Neuronal stem cell (in vitro differentiated cells): ENCODE measurements around the gene IGSF11.

ENCODE experiments used
- DNase-seq: peaks from one replicate; pipeline ENCODE4 v3.0.0-alpha.2; 2013; ENCODE audit warnings: low spot score
- H2AFZ ChIP-seq: one replicate; pipeline ENCODE4 v1.6.1; 2013; ENCODE audit warnings: mild to moderate bottlenecking, low read length, inconsistent platforms
- H2AK5ac ChIP-seq: 2 replicates; pipeline ENCODE4 v1.6.1; 2013; ENCODE audit warnings: low read depth, mild to moderate bottlenecking, inconsistent platforms, low read length, moderate library complexity, mixed read lengths
- H2BK120ac ChIP-seq: 2 replicates; pipeline ENCODE4 v1.6.1; 2013; ENCODE audit warnings: low read depth, mild to moderate bottlenecking, inconsistent platforms, low read length, moderate library complexity, mixed read lengths
- H2BK12ac ChIP-seq: one replicate; pipeline ENCODE4 v1.6.1; 2013; ENCODE audit warnings: low read length, inconsistent platforms
- H2BK15ac ChIP-seq: 2 replicates; pipeline ENCODE4 v1.6.1; 2013; ENCODE audit warnings: mild to moderate bottlenecking, low read length, inconsistent platforms, mixed read lengths
- H2BK5ac ChIP-seq: one replicate; pipeline ENCODE4 v1.6.1; 2013; ENCODE audit warnings: inconsistent platforms, mild to moderate bottlenecking, low read length, moderate library complexity
- H3K14ac ChIP-seq: one replicate; pipeline ENCODE4 v1.6.1; 2013; ENCODE audit warnings: low read length, inconsistent platforms
- H3K18ac ChIP-seq: 2 replicates; pipeline ENCODE4 v1.6.1; 2013; ENCODE audit warnings: low read length, inconsistent platforms
- H3K23ac ChIP-seq: 2 replicates; pipeline ENCODE4 v1.6.1; 2013; ENCODE audit warnings: low read depth, mild to moderate bottlenecking, mixed read lengths, low read length, inconsistent platforms; ENCODE audit not compliant: poor library complexity
- H3K27ac ChIP-seq: replicated peaks from 3 replicates; pipeline ENCODE4 v1.5.1; 2013; ENCODE audit warnings: low read length, inconsistent platforms
- H3K27me3 ChIP-seq, 3 experiments: 2 replicates each; pipeline ENCODE4 v1.6.1; 2013; ENCODE audit warnings: low read length in 3 of 3, mild to moderate bottlenecking in 2 of 3, inconsistent platforms in 1 of 3, low read depth in 1 of 3, mixed read lengths in 1 of 3, moderate library complexity in 1 of 3; ENCODE audit not compliant: control insufficient read depth in 3 of 3, insufficient read depth in 3 of 3
- H3K36me3 ChIP-seq, 2 donors: replicated peaks in 1 of 2; 2 replicates each; pipeline ENCODE4 v1.6.1; 2013; ENCODE audit warnings: low read length in 2 of 2; ENCODE audit not compliant: control insufficient read depth in 2 of 2, insufficient read depth in 2 of 2
- H3K4ac ChIP-seq: 2 replicates; pipeline ENCODE4 v1.6.1; 2013; ENCODE audit warnings: inconsistent platforms, mild to moderate bottlenecking, low read length, moderate library complexity
- H3K4me1 ChIP-seq, 2 donors: 1 replicate in 1 of 2; 2 replicates in 1 of 2; pipeline ENCODE4 v1.6.1; 2013; ENCODE audit warnings: low read length in 2 of 2, low read depth in 1 of 2; ENCODE audit not compliant: control insufficient read depth in 2 of 2, insufficient read depth in 1 of 2
- H3K4me2 ChIP-seq: one replicate; pipeline ENCODE4 v1.6.1; 2013; ENCODE audit warnings: mild to moderate bottlenecking, low read length, inconsistent platforms; ENCODE audit not compliant: insufficient read depth, poor library complexity, severe bottlenecking
- H3K4me3 ChIP-seq, 2 donors: 2 replicates each; pipeline ENCODE4 v1.5.1; 2013; ENCODE audit warnings: low read length in 2 of 2, mild to moderate bottlenecking in 2 of 2, inconsistent platforms in 1 of 2, moderate library complexity in 1 of 2
- H3K79me1 ChIP-seq: one replicate; pipeline ENCODE4 v1.6.1; 2013; ENCODE audit warnings: low read depth, mild to moderate bottlenecking, inconsistent platforms, low read length, moderate library complexity
- H3K9ac ChIP-seq: one replicate; pipeline ENCODE4 v1.6.1; 2013; ENCODE audit warnings: mild to moderate bottlenecking, low read depth, low read length, inconsistent platforms; ENCODE audit not compliant: poor library complexity
- H3K9me3 ChIP-seq, 2 donors: replicated peaks in 1 of 2; 2 replicates each; pipeline versions ENCODE3 to v1.6.1; 2013; ENCODE audit warnings: low read length in 2 of 2, mild to moderate bottlenecking in 2 of 2, inconsistent platforms in 1 of 2, low read depth in 1 of 2, mixed read lengths in 1 of 2, moderate library complexity in 1 of 2; ENCODE audit not compliant: control insufficient read depth in 2 of 2, insufficient read depth in 1 of 2
- H4K8ac ChIP-seq: one replicate; pipeline ENCODE4 v1.6.1; 2013; ENCODE audit warnings: low read depth, mild to moderate bottlenecking, inconsistent platforms, low read length, moderate library complexity
- H4K91ac ChIP-seq: one replicate; pipeline ENCODE4 v1.6.1; 2013; ENCODE audit warnings: low read length, low read depth, mild to moderate bottlenecking, inconsistent platforms; ENCODE audit not compliant: poor library complexity
- WGBS, 2 donors: extraction: QIAGEN DNeasy Blood & Tissue Kit; methylation state at CpG; one replicate each; pipeline ENCODE4 v1.1.7; 2013; ENCODE audit warnings: missing lambda C conversion rate in 2 of 2, mixed read lengths in 1 of 2; ENCODE audit not compliant: insufficient read length in 2 of 2, insufficient replicate concordance in 1 of 2; ENCODE audit errors: extremely low coverage in 2 of 2; 5-methylcytosine and 5-hydroxymethylcytosine counted together

IGSF11 gene

DNA sequence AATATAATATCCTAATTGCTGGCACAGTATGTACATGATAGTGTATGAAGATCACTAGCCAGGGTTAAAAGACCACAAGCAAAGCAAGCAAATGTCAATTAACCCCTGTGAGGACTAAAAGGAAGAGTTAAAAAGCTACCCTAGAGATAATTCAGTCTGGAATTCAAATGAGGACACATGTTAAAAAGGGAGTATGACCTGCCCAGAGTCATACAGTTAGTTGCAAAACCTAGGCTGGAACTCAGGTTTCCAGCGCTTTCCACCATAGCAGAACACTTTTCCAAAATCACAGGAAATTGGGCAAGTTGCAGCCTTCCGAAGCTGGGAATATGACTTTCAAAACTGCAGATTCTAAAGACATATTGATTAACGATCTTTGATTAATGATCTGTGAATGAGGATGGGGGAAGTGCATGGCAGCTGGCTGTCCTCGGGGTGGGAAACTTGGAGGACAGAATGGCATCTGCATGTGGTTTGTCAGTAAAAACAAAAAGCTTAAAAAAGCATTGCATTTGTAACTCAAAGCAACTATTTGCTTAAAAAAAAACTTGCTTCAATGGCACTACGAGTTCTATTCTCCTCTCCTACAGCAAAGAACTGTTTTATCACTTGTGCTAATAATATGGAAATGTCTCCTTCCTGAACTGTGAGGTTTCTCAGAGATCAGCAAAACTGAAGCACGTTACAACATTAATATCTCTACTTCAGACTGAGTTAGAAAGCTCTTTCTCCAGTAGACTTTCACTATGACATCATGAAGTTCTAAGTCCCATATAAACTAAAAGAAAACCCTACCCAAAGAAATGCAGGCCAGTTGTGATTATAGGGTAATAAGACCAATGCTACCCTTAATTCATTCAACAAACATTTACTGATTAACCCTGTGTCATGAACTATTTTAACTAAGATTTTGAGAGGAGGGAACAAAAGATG lies 46.2 kb downstream of the IGSF11 start:
- H4K91ac ChIP-seq, result no peak overlapping the region
- no peak overlapping the region for H3K4me2 ChIP-seq
- no peaks in the 10 kb centered on the region for H3K27me3 ChIP-seq
- no CpG with 5 or more reads among the region's 6 CpGs for WGBS, 2 donors
- H3K27ac ChIP-seq, result no peak overlapping the region
- H3K23ac ChIP-seq, result no peak overlapping the region
- no peak overlapping the region for H2AFZ ChIP-seq
- no peak overlapping the region for H3K4ac ChIP-seq
- H2BK12ac ChIP-seq, result no peak overlapping the region
- H3K14ac ChIP-seq, result no peak overlapping the region
- no peaks in the 10 kb centered on the region for H3K79me1 ChIP-seq
- H3K4me1 ChIP-seq, result peaks cover 3 to 4% of the 10 kb centered on the region in 2 donors
- no peaks in the 10 kb centered on the region for H3K36me3 ChIP-seq
- H2BK120ac ChIP-seq, result no peak overlapping the region
- H3K9ac ChIP-seq, result no peak overlapping the region
- no peak overlapping the region for H2BK15ac ChIP-seq
- no peak overlapping the region for H3K4me3 ChIP-seq
- H3K18ac ChIP-seq, result no peak overlapping the region
- H3K9me3 ChIP-seq, result no peaks in the 10 kb centered on the region
- no peak overlapping the region for H4K8ac ChIP-seq
- DNase-seq, result no peak
- H2BK5ac ChIP-seq, result no peak overlapping the region
- no peak overlapping the region for H2AK5ac ChIP-seq

GRCh38 chr3:118987477-118987876 lies 47.2 kb downstream of the IGSF11 start:
- Histone ChIP-seq H3K36me3 (no peaks in the 10 kb centered on the region), H3K27me3 (no peaks in the 10 kb centered on the region), H2AFZ (no peak overlapping the region), H3K4me1 (peaks cover 3 to 4% of the 10 kb centered on the region in 2 donors), H3K9ac (no peak overlapping the region), H3K9me3 (no peaks in the 10 kb centered on the region), H2BK15ac (no peak overlapping the region), H2BK5ac (no peak overlapping the region), H3K4me2 (no peak overlapping the region), H3K27ac (no peak overlapping the region), H2AK5ac (no peak overlapping the region), H3K4ac (no peak overlapping the region), H3K23ac (no peak overlapping the region), H2BK12ac (no peak overlapping the region), H3K79me1 (no peaks in the 10 kb centered on the region), H3K4me3 (no peak overlapping the region), H3K18ac (no peak overlapping the region), H4K91ac (no peak overlapping the region), H2BK120ac (no peak overlapping the region), H4K8ac (no peak overlapping the region), H3K14ac (no peak overlapping the region)
- no CpG with 5 or more reads among the region's 2 CpGs for WGBS, 2 donors
- no peak for DNase-seq

GRCh38 chr3:118986734-118987133 lies 47.9 kb downstream of the IGSF11 start:
- no CpG with 5 or more reads among the region's 2 CpGs for WGBS, 2 donors
- no peaks in the 10 kb centered on the region for H3K27me3 ChIP-seq
- DNase-seq, result no peak

GRCh38 chr3:118984699-118985098 lies 49.9 kb downstream of the IGSF11 start:
- H3K14ac ChIP-seq, result no peak overlapping the region
- no peaks in the 10 kb centered on the region for H3K79me1 ChIP-seq
- no peak overlapping the region for H3K18ac ChIP-seq
- H4K8ac ChIP-seq, result no peak overlapping the region
- H3K36me3 ChIP-seq, result no peaks in the 10 kb centered on the region
- H2AFZ ChIP-seq, result no peak overlapping the region
- H2BK5ac ChIP-seq, result no peak overlapping the region
- no peak overlapping the region for H3K4ac ChIP-seq
- H3K4me3 ChIP-seq, result no peak overlapping the region
- WGBS, 2 donors, result no CpG with 5 or more reads among the region's 2 CpGs
- H2BK12ac ChIP-seq, result no peak overlapping the region
- no peak overlapping the region for H3K4me2 ChIP-seq
- no peak for DNase-seq
- no peak overlapping the region for H3K23ac ChIP-seq
- no peaks in the 10 kb centered on the region for H3K27me3 ChIP-seq
- no peak overlapping the region for H3K27ac ChIP-seq
- H4K91ac ChIP-seq, result no peak overlapping the region
- no peaks in the 10 kb centered on the region for H3K9me3 ChIP-seq
- H3K9ac ChIP-seq, result no peak overlapping the region
- H2BK120ac ChIP-seq, result no peak overlapping the region
- H2BK15ac ChIP-seq, result no peak overlapping the region
- H2AK5ac ChIP-seq, result no peak overlapping the region
- H3K4me1 ChIP-seq, result peaks cover 0 to 2% of the 10 kb centered on the region in 2 donors

More at GRCh38 chr3:118986734-118987133, 47.9 kb downstream of the IGSF11 start:
- Histone ChIP-seq H4K91ac (no peak overlapping the region), H2AK5ac (no peak overlapping the region), H3K9ac (no peak overlapping the region), H3K23ac (no peak overlapping the region), H2AFZ (no peak overlapping the region), H3K4me3 (no peak overlapping the region), H3K18ac (no peak overlapping the region), H3K4ac (no peak overlapping the region), H2BK5ac (no peak overlapping the region), H3K4me1 (peaks cover 0 to 4% of the 10 kb centered on the region in 2 donors), H3K4me2 (no peak overlapping the region), H3K79me1 (no peaks in the 10 kb centered on the region), H2BK15ac (no peak overlapping the region), H3K14ac (no peak overlapping the region), H3K9me3 (no peaks in the 10 kb centered on the region), H2BK120ac (no peak overlapping the region), H3K27ac (no peak overlapping the region), H2BK12ac (no peak overlapping the region), H4K8ac (no peak overlapping the region), H3K36me3 (no peaks in the 10 kb centered on the region)
